Colonic mucosa (tissue), 4 donors: ENCODE measurements around the gene CASR. TPM values are rescaled to one million over a fixed set of nuclear protein-coding genes. Genes with fewer than 3 reads are reported as not detected.
A peak's percentile ranks its signal among the peaks of the same experiment; 100 is the strongest.

Source experiments
- DNase-seq: peaks from one replicate; pipeline ENCODE4 v3.0.0-alpha.2; 2020
- H3K27ac ChIP-seq: fragments of 200-600 bp; one replicate; pipeline ENCODE4 v1.8.0; 2021
- H3K27me3 ChIP-seq: fragments of 200-600 bp; one replicate; pipeline ENCODE4 v1.8.0; 2021
- H3K36me3 ChIP-seq: fragments of 200-600 bp; one replicate; pipeline ENCODE4 v1.8.0; 2021
- H3K4me1 ChIP-seq: fragments of 200-600 bp; one replicate; pipeline ENCODE4 v1.8.0; 2021; ENCODE audit warnings: mild to moderate bottlenecking
- H3K4me3 ChIP-seq: fragments of 200-600 bp; one replicate; pipeline ENCODE4 v1.8.0; 2021
- H3K9ac ChIP-seq, 2 donors: one replicate each; pipeline ENCODE4 v1.7.0; 2013; ENCODE audit warnings: control low read depth in 2 of 2, low read depth in 2 of 2, low read length in 2 of 2
- H3K9me3 ChIP-seq: fragments of 200-600 bp; one replicate; pipeline ENCODE4 v1.8.0; 2021
- CTCF ChIP-seq: fragments of 200-600 bp; IDR thresholded peaks from one replicate; pipeline ENCODE4 v1.8.0; 2022; ENCODE audit warnings: antibody characterized with exemption, mild to moderate bottlenecking
- intact Hi-C: fragments of 100-400 bp; cut with DNase I; formaldehyde crosslinking; loops from one replicate; pipeline ENCODE4 v1.14.1; 2022
- total RNA-seq, 2 donors: library from RNA; stranded (reverse); fragmentation: NEBNext Ultra II Directional in 1 of 2; extraction: Animal tissue kit (Norgen Biotek cat#: 25700) in 1 of 2; gene quantifications; one replicate each; pipeline ENCODE4 v1.2.1, GENCODE V29; 2021
- donor health status: healthy.
- donor health status: DM: no; HTN: no; CAD: no.
- donor health status: DM: no; HTN: no; CAD: no.

Gene CASR
- total RNA-seq, 2 donors from 2014 or later = 0.16 to 0.22 TPM

- no peaks in the 10 kb centered on the region for H3K27me3 ChIP-seq
- H3K36me3 ChIP-seq = no peaks in the 10 kb centered on the region
- H3K9me3 ChIP-seq = no peaks in the 10 kb centered on the region
- DNase-seq = no peak
- H3K4me3 ChIP-seq = no peak overlapping the region
- TF ChIP-seq CTCF = no peak
- intact Hi-C loops = no loop called here
- H3K9ac ChIP-seq = no peak overlapping the region
- no peak overlapping the region for H3K27ac ChIP-seq
- no peaks in the 10 kb centered on the region for H3K4me1 ChIP-seq
These were observed 115.7 kb downstream of the CASR start for GRCh38 chr3:122299215-122299614.

GRCh38 chr3:122299872-122300460, 116.5 kb downstream of the CASR start:
- no peaks in the 10 kb centered on the region for H3K4me1 ChIP-seq
- TF ChIP-seq CTCF = peak; percentile 58
- no peaks in the 10 kb centered on the region for H3K9me3 ChIP-seq
- no peak overlapping the region for H3K9ac ChIP-seq
- intact Hi-C loops = no loop called here
- H3K27me3 ChIP-seq = no peaks in the 10 kb centered on the region
- DNase-seq = peak; percentile 40
- no peak overlapping the region for H3K27ac ChIP-seq
- no peak overlapping the region for H3K4me3 ChIP-seq
- no peaks in the 10 kb centered on the region for H3K36me3 ChIP-seq

- no peak for DNase-seq
- intact Hi-C loops = no loop called here
- Histone ChIP-seq H3K9ac (no peak overlapping the region), H3K27me3 (no peaks in the 10 kb centered on the region), H3K4me1 (no peaks in the 10 kb centered on the region), H3K9me3 (no peaks in the 10 kb centered on the region), H3K27ac (no peak overlapping the region), H3K36me3 (no peaks in the 10 kb centered on the region), H3K4me3 (no peak overlapping the region)
- TF ChIP-seq CTCF = no peak
These were observed 117.6 kb downstream of the CASR start for GRCh38 chr3:122301063-122301462.

GRCh38 chr3:122305818-122306621, 122.6 kb downstream of the CASR start:
- Histone ChIP-seq H3K27ac (no peak overlapping the region), H3K4me1 (no peaks in the 10 kb centered on the region), H3K27me3 (no peaks in the 10 kb centered on the region), H3K9me3 (no peaks in the 10 kb centered on the region), H3K36me3 (no peaks in the 10 kb centered on the region), H3K4me3 (no peak overlapping the region), H3K9ac (peak overlapping the region in 1 of 2 donors; percentile 26)
- peak; percentile 25 for TF ChIP-seq CTCF
- intact Hi-C loops = loop anchor here (2.0 kb wide), 1 partner anchor 51 kb away; no protein-coding TSS in a partner anchor
- DNase-seq = peak; percentile 62

- no peak for DNase-seq
- intact Hi-C loops = loop anchor here (2.0 kb wide), 1 partner anchor 50 kb away; no protein-coding TSS in a partner anchor
- H3K9me3 ChIP-seq = no peaks in the 10 kb centered on the region
- H3K9ac ChIP-seq = no peak overlapping the region
- H3K27me3 ChIP-seq = no peaks in the 10 kb centered on the region
- TF ChIP-seq CTCF = no peak
- H3K27ac ChIP-seq = no peak overlapping the region
- no peaks in the 10 kb centered on the region for H3K36me3 ChIP-seq
- no peak overlapping the region for H3K4me3 ChIP-seq
- H3K4me1 ChIP-seq = no peaks in the 10 kb centered on the region
These were observed 123.1 kb downstream of the CASR start for GRCh38 chr3:122306622-122306953.
